HepG2 (cell line): ENCODE measurements around the gene WNT5B. TPM values are rescaled to one million over a fixed set of nuclear protein-coding genes. Genes with fewer than 3 reads are reported as not detected.

Experiments used
- DR1 ChIP-seq: sonication (generic); formaldehyde crosslinking; IDR thresholded peaks from 2 replicates; pipeline ENCODE4 v1.8.0; 2021; ENCODE audit warnings: mild to moderate bottlenecking, missing genetic modification reagents, inconsistent platforms
- EED ChIP-seq: sonication (generic); formaldehyde crosslinking; IDR thresholded peaks from 2 replicates; pipeline ENCODE4 v1.5.0; 2020; ENCODE audit warnings: mild to moderate bottlenecking, missing genetic modification reagents
- FIP1L1 ChIP-seq: fragments of 200-400 bp; formaldehyde crosslinking; IDR thresholded peaks from 2 replicates; pipeline ENCODE4 v1.6.1; 2018; ENCODE audit warnings: low read depth, mild to moderate bottlenecking, low read length, moderate library complexity, borderline replicate concordance; ENCODE audit not compliant: insufficient read depth
- FOSL2 ChIP-seq: sonication (generic); formaldehyde crosslinking; IDR thresholded peaks from 2 replicates; pipeline ENCODE4 v1.4.0; 2020; ENCODE audit warnings: missing genetic modification reagents
- HNRNPUL1 ChIP-seq: fragments of 200-400 bp; formaldehyde crosslinking; IDR thresholded peaks from 2 replicates; pipeline ENCODE4 v1.6.1; 2017; ENCODE audit warnings: low read depth, mild to moderate bottlenecking, low read length, moderate library complexity
- HOXA9 ChIP-seq: sonication (generic); formaldehyde crosslinking; IDR thresholded peaks from 2 replicates; pipeline ENCODE4 v1.8.1; 2022; ENCODE audit warnings: missing genetic modification reagents, mild to moderate bottlenecking, moderate library complexity, borderline replicate concordance
- HOXD1 ChIP-seq: sonication (generic); formaldehyde crosslinking; IDR thresholded peaks from 2 replicates; pipeline ENCODE4 v1.5.0; 2020; ENCODE audit warnings: missing genetic modification reagents
- KAT2B ChIP-seq: fragments of 150-350 bp; IDR thresholded peaks from 2 replicates; pipeline ENCODE4 v1.6.1; 2014; ENCODE audit warnings: low read depth, low read length, borderline replicate concordance
- KLF16 ChIP-seq, 2 experiments: sonication (generic) in 1 of 2; formaldehyde crosslinking in 1 of 2; IDR thresholded peaks; 2 replicates each; pipeline versions ENCODE4 v1.6.1 to v1.8.0; 2016 to 2023; ENCODE audit warnings: missing genetic modification reagents in 2 of 2, missing compliant biosample characterization in 1 of 2
- NCOA1 ChIP-seq: sonication (generic); formaldehyde crosslinking; IDR thresholded peaks from 2 replicates; pipeline ENCODE4 v1.9.0; 2021; ENCODE audit warnings: missing genetic modification reagents
- THAP11 ChIP-seq: IDR thresholded peaks from 2 replicates; pipeline ENCODE4 v1.6.1; 2016; ENCODE audit warnings: missing biosample characterization, missing genetic modification reagents
- THYN1 ChIP-seq: sonication (generic); formaldehyde crosslinking; IDR thresholded peaks from 2 replicates; pipeline ENCODE4 v1.8.1; 2023; ENCODE audit warnings: low read depth, mild to moderate bottlenecking, moderate library complexity, missing genetic modification reagents, borderline replicate concordance
- ZBTB8A ChIP-seq: sonication (generic); formaldehyde crosslinking; IDR thresholded peaks from 2 replicates; pipeline ENCODE4 v1.4.0; 2020; ENCODE audit warnings: mild to moderate bottlenecking, low read depth, missing genetic modification reagents, borderline replicate concordance
- ZNF138 ChIP-seq: sonication (generic); formaldehyde crosslinking; IDR thresholded peaks from 2 replicates; pipeline ENCODE4 v1.5.0; 2020; ENCODE audit warnings: mild to moderate bottlenecking, low read depth, missing genetic modification reagents
- ZNF207 ChIP-seq: fragments of 450-650 bp; IDR thresholded peaks from 2 replicates; pipeline ENCODE4 v1.6.1; 2016; ENCODE audit warnings: antibody characterized with exemption, borderline replicate concordance
- ZNF253 ChIP-seq: sonication (generic); formaldehyde crosslinking; IDR thresholded peaks from 2 replicates; pipeline ENCODE4 v1.8.0; 2022; ENCODE audit warnings: mild to moderate bottlenecking, missing genetic modification reagents, borderline replicate concordance
- ZSCAN31 ChIP-seq: sonication (generic); formaldehyde crosslinking; IDR thresholded peaks from 2 replicates; pipeline ENCODE4 v1.5.0; 2020; ENCODE audit warnings: low read depth, mild to moderate bottlenecking, missing genetic modification reagents
- polyA plus RNA-seq, 8 experiments: library from polyadenylated mRNA; depleted of rRNA in 3 of 8; stranded (reverse) in 7 of 8; unstranded in 1 of 8; fragments of >200 nt; fragmentation: Illumina TruSeq in 4 of 8; extraction: Trizol in 4 of 8; gene quantifications; 2 replicates each; pipeline versions ENCODE4 v1.2.1 to v1.2.3, GENCODE V29; 2011 to 2016; ENCODE audit warnings: low read depth in 4 of 8, missing spikeins in 1 of 8, mixed read lengths in 1 of 8; ENCODE audit not compliant: insufficient read depth in 1 of 8
- total RNA-seq, 5 experiments: library from RNA; depleted of rRNA; stranded (reverse); fragments of >200 nt; fragmentation: Illumina TruSeq; extraction: Trizol; gene quantifications; 2 replicates each; pipeline ENCODE4 v1.2.3, GENCODE V29; 2016; ENCODE audit warnings: low read depth in 1 of 5
- TF ChIP-seq, protein P1 (sequence below): sonication (generic); formaldehyde crosslinking; IDR thresholded peaks from 2 replicates; pipeline ENCODE4 v1.4.0; 2020; ENCODE audit warnings: missing genetic modification reagents
- TF ChIP-seq, protein P2 (sequence below): sonication (generic); formaldehyde crosslinking; IDR thresholded peaks from 2 replicates; pipeline ENCODE4 v1.8.0; 2022; ENCODE audit warnings: mild to moderate bottlenecking, missing genetic modification reagents, borderline replicate concordance
- TF ChIP-seq, protein P3 (sequence below): IDR thresholded peaks from 2 replicates; pipeline ENCODE4 v1.6.1; 2018; ENCODE audit warnings: missing genetic modification reagents
- TF ChIP-seq, protein P4 (sequence below): IDR thresholded peaks from 2 replicates; pipeline ENCODE4 v1.6.1; 2016; ENCODE audit warnings: mild to moderate bottlenecking, missing biosample characterization, missing genetic modification reagents
- TF ChIP-seq, protein P5 (sequence below): IDR thresholded peaks from 2 replicates; pipeline ENCODE4 v1.6.1; 2016; ENCODE audit warnings: mild to moderate bottlenecking

The WNT5B gene
- total and polyA plus RNA-seq, 2 of the 13 experiments (the other 11 are each of a cell fraction or from before 2014, with no cell fraction given): 0.04 TPM; not detected in 1

DNA sequence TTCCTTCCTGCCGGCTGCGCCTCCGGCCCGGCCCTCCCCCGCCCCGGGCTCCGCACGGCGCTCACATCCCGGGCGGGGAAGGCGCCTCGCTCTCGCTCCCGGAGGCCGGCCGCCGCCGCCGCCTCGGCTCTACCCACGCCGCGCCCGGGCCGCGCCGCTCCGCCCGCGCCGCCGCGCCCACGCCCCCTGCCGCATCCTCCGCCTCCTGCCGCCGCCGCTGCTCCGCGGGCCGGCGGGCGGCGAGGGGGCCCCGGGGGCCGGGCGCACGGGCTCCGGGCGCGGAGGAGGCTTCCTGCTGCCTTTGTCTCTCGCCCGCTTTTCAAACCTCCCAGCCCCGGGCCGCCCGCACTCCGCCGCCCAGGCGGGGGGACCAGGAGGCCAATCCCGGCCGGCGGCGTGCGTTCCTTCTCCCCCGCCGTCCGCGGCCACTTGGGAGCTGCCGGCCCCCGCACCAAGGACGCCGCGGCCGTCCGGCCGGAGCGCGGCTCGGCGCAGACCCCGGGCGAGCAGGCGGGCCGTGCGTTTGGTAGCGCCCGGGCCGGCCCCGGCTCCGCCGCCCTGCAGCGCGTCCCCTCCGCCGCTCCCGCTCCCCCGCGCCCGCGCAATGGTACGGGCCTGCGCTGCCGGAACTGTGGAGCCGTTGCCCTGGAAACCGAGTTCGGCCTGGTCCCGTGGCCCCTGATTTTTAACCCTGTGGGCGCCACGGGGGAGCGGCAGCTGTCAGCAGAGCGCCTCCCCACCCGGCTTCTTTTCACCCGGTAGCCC lies 34.6 kb upstream of the WNT5B start, which contains the start of gene FBXL14 (continued):
- TF ChIP-seq, protein P1, sequence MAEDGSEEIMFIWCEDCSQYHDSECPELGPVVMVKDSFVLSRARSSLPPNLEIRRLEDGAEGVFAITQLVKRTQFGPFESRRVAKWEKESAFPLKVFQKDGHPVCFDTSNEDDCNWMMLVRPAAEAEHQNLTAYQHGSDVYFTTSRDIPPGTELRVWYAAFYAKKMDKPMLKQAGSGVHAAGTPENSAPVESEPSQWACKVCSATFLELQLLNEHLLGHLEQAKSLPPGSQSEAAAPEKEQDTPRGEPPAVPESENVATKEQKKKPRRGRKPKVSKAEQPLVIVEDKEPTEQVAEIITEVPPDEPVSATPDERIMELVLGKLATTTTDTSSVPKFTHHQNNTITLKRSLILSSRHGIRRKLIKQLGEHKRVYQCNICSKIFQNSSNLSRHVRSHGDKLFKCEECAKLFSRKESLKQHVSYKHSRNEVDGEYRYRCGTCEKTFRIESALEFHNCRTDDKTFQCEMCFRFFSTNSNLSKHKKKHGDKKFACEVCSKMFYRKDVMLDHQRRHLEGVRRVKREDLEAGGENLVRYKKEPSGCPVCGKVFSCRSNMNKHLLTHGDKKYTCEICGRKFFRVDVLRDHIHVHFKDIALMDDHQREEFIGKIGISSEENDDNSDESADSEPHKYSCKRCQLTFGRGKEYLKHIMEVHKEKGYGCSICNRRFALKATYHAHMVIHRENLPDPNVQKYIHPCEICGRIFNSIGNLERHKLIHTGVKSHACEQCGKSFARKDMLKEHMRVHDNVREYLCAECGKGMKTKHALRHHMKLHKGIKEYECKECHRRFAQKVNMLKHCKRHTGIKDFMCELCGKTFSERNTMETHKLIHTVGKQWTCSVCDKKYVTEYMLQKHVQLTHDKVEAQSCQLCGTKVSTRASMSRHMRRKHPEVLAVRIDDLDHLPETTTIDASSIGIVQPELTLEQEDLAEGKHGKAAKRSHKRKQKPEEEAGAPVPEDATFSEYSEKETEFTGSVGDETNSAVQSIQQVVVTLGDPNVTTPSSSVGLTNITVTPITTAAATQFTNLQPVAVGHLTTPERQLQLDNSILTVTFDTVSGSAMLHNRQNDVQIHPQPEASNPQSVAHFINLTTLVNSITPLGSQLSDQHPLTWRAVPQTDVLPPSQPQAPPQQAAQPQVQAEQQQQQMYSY: no peak
- TF ChIP-seq THAP11 (CRISPR knock-in tag) (no peak), ZBTB8A (no peak), ZSCAN31 (CRISPR knock-in tag) (no peak), ZNF207 (no peak), DR1 (CRISPR knock-in tag) (no peak), NCOA1 (CRISPR knock-in tag) (no peak), ZNF253 (CRISPR knock-in tag) (no peak), EED (CRISPR knock-in tag) (no peak), FIP1L1 (no peak), HOXD1 (no peak), KAT2B (no peak), THYN1 (CRISPR knock-in tag) (no peak), KLF16 (CRISPR knock-in tag; IDR thresholded peaks at IDR 0.05) (no peak), HNRNPUL1 (no peak), ZNF138 (CRISPR knock-in tag) (no peak), HOXA9 (CRISPR knock-in tag) (no peak), FOSL2 (CRISPR knock-in tag) (no peak)
- TF ChIP-seq, protein P2, sequence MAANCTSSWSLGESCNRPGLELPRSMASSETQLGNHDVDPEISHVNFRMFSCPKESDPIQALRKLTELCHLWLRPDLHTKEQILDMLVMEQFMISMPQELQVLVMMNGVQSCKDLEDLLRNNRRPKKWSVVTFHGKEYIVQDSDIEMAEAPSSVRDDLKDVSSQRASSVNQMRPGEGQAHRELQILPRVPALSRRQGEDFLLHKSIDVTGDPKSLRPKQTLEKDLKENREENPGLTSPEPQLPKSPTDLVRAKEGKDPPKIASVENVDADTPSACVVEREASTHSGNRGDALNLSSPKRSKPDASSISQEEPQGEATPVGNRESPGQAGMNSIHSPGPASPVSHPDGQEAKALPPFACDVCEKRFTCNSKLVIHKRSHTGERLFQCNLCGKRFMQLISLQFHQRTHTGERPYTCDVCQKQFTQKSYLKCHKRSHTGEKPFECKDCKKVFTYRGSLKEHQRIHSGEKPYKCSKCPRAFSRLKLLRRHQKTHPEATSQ: no peak
- TF ChIP-seq, protein P3, sequence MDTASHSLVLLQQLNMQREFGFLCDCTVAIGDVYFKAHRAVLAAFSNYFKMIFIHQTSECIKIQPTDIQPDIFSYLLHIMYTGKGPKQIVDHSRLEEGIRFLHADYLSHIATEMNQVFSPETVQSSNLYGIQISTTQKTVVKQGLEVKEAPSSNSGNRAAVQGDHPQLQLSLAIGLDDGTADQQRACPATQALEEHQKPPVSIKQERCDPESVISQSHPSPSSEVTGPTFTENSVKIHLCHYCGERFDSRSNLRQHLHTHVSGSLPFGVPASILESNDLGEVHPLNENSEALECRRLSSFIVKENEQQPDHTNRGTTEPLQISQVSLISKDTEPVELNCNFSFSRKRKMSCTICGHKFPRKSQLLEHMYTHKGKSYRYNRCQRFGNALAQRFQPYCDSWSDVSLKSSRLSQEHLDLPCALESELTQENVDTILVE: no peak
- TF ChIP-seq, protein P4, sequence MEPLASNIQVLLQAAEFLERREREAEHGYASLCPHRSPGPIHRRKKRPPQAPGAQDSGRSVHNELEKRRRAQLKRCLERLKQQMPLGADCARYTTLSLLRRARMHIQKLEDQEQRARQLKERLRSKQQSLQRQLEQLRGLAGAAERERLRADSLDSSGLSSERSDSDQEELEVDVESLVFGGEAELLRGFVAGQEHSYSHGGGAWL (CRISPR knock-in tag): no peak
- TF ChIP-seq, protein P5, sequence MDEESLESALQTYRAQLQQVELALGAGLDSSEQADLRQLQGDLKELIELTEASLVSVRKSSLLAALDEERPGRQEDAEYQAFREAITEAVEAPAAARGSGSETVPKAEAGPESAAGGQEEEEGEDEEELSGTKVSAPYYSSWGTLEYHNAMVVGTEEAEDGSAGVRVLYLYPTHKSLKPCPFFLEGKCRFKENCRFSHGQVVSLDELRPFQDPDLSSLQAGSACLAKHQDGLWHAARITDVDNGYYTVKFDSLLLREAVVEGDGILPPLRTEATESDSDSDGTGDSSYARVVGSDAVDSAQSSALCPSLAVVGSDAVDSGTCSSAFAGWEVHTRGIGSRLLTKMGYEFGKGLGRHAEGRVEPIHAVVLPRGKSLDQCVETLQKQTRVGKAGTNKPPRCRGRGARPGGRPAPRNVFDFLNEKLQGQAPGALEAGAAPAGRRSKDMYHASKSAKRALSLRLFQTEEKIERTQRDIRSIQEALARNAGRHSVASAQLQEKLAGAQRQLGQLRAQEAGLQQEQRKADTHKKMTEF (CRISPR knock-in tag): no peak
